ENCODE results near the gene AGRP.

GRCh38 chr16:67438824-67439393 lies 44.4 kb downstream of the AGRP start:
- no peak for TF ChIP-seq POLR2A (IDR thresholded peaks at IDR 0.05)
- TF ChIP-seq, protein P1, sequence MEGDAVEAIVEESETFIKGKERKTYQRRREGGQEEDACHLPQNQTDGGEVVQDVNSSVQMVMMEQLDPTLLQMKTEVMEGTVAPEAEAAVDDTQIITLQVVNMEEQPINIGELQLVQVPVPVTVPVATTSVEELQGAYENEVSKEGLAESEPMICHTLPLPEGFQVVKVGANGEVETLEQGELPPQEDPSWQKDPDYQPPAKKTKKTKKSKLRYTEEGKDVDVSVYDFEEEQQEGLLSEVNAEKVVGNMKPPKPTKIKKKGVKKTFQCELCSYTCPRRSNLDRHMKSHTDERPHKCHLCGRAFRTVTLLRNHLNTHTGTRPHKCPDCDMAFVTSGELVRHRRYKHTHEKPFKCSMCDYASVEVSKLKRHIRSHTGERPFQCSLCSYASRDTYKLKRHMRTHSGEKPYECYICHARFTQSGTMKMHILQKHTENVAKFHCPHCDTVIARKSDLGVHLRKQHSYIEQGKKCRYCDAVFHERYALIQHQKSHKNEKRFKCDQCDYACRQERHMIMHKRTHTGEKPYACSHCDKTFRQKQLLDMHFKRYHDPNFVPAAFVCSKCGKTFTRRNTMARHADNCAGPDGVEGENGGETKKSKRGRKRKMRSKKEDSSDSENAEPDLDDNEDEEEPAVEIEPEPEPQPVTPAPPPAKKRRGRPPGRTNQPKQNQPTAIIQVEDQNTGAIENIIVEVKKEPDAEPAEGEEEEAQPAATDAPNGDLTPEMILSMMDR (IDR thresholded peaks at IDR 0.05), result no peak

Data from vagina (tissue), 2 donors.